Measurements from ENCODE around the gene PDE9A.

The PDE9A gene

GRCh38 chr21:42758721-42759593 is 105.5 kb downstream of the PDE9A start:
- no peak for DNase-seq (ENCODE audit: low spot score)

- DNase-seq (ENCODE audit: low spot score): no peak
Observed at GRCh38 chr21:42759594-42759927, 106.1 kb downstream of the PDE9A start.

- no peak for DNase-seq (ENCODE audit: low spot score)
Observed at GRCh38 chr21:42760361-42760950, 107.0 kb downstream of the PDE9A start.

DNA sequence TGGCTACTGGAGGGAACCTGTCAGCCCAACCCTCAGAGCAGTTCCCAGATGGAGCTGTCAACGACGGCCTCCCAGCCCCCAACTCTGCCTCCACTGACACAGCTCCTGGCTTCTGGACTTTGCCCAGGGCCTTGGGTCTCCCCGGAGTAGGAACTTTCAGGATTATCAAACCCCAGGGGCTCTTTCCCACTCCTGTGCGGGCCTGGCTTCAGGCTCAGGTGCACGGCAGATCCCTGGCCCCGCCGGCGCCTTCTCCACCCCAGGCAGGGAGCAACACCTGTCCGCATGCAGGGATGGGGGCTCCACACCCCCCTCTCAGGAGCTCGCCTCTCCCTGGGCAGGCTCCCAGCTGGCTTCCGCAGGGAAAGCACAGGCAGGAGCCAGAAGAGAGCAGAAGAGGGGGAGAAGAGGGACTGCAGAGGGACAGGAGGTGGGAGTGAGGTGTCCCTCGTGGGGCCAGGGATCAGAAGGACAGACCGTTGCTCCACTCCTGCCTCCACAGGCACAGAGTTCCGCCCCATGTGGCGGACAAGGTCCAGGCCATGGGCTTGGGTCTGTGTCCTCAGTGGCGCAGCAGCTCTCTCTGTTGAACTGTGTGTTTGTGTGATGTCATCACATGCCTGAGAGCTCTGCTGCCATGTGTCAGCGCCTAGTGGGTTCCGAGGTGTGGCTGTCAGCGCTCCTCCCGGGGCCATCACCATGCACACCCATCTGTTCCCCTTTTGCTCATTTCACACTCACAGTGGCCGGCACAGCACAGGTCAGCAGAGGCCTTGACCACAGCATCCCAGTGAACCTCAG is 107.7 kb downstream of the PDE9A start:
- no peak for DNase-seq (ENCODE audit: low spot score)

GRCh38 chr21:42761776-42762335 is 108.4 kb downstream of the PDE9A start:
- DNase-seq (ENCODE audit: low spot score): no peak

- DNase-seq (ENCODE audit: low spot score): no peak
Observed at GRCh38 chr21:42763581-42764442, 110.4 kb downstream of the PDE9A start.

- DNase-seq (ENCODE audit: low spot score): no peak
Observed at GRCh38 chr21:42764443-42764760, 111.0 kb downstream of the PDE9A start.

GRCh38 chr21:42764883-42765282 is 111.5 kb downstream of the PDE9A start:
- no peak for DNase-seq (ENCODE audit: low spot score)

GRCh38 chr21:42765656-42766055 is 112.2 kb downstream of the PDE9A start:
- DNase-seq (ENCODE audit: low spot score): no peak

DNA sequence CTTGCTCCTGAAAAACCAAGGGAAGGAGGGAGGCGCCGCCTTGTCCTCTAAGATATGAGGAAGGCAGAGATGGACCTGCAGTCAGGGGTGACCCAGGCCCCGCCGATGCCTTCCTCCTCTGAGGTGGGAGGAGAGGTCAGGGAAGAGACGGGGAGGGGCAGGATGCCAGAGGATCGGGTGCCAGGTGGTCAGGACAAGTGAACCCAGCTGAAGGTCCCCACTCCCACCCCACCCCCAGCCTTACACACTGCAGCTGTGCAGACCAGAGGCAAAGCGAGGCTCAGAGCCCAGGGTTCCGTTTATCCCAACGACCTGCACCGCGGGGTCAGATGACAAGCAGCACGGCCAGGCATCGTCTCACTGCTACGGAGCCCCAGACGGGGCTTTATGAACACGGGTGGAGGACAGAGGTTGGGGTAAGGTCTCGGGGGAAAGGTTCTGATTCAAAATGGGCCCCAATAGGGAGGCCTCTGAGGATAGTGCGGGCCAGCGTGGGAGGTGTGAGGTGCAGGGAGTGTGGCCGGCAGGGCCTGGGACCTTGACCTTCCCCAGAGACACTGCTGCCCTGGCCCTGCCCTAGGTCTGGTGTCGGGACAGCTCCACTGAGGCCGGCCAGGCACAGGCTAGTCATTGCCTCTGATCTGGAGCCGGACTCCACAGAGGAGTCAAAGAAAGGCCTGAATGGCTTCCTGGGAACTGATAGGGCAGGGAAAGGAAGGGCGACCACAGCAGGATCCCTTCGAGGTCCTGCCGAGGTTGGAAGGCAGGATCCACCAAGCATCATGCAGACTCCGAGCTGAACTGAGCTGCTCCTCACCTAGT is 113.5 kb downstream of the PDE9A start:
- no peak for DNase-seq (ENCODE audit: low spot score)

DNA sequence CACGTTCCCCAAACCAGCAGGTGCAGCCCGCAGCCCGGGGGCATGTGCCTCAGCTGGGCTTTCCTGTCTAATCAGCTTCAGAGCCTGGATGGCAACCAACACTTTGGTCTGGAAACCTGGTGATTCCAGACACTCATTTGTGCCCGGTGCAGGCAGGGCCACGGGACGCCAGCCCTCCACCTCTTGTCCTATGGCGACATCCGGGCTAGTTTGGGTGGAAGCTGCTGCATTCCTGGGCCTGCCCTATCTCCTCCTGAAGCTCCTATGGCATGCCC is 114.1 kb downstream of the PDE9A start:
- no peak for DNase-seq (ENCODE audit: low spot score)

DNA sequence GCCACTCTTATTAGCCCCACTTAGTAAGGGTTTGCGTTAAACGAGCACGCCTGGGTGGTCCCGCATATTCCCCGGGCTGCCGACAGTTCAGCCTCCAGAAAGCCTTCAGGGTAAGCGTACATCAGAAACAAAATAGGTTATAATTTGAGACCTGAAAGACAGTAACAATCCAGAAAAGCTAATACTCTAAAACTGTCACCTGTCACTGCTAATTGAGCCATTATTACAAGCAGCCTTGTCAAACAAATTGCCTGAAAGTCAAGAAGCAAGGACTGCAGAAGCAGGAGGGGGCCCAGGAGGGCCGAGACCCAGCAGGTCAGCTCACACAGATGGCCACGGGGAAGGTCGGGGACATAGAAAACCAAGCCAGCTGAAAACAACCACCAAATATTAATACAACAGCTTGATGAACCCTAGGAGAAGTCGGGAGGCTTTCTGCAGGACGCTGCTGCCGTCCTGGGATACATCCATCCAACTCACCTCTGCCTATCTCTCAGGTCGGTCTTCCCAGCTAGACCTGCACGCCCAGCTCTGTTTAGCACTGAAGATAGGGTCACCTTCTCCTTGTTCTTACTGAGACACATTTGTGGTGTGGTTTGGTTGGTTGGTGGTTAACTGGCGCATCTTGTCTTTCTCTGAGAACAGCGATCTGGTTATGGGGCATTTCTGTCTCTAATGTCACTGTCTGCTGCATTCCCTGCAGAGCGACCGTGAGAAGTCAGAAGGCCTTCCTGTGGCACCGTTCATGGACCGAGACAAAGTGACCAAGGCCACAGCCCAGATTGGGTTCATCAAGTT is 115.1 kb downstream of the PDE9A start:
- no peak for DNase-seq (ENCODE audit: low spot score)

GRCh38 chr21:42769183-42769819 is 115.9 kb downstream of the PDE9A start:
- no peak for DNase-seq (ENCODE audit: low spot score)

DNA sequence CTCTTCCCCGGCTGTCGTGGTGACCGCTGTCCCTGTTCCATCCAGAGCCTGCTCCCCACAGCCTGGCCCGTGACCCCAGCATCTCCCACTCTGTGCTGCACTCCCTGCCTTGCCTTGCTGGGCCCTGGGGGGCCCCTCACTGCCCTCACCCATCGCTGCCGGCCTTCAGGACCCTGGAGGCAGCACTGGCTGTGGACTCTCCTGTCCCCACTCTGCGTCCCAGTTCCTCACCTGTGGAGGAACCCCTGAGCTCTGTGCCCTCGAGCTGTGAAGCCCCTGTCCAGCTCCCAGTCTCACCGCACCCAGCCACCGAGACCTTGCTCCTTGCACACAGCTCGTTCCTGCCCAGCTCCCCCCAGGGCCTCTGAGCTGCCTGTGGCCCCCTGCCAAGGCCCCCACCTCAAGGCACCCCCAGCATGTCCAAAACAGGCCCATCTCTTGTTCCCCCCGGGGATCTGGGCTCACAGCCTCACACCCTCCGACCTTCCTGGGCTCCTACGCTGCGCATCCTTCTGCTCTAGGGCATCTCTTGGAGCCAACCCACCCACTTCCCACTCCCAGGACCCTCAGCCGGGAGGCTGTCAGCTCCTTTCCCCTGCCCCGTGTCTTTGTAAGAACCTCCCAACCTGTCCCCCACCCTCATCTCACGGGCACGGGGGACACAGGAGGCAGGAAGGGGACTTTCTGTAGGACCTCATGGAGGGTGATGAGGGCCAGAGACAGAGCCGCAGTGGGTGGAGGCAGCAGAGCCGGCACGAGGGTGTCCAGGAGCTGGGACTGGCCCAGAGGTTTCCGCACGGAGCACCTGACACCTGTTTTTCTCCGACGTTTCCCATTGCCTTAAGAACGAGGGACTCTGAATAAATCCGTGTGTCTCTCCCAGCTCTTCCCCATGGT is 116.6 kb downstream of the PDE9A start:
- no peak for DNase-seq (ENCODE audit: low spot score)

DNA sequence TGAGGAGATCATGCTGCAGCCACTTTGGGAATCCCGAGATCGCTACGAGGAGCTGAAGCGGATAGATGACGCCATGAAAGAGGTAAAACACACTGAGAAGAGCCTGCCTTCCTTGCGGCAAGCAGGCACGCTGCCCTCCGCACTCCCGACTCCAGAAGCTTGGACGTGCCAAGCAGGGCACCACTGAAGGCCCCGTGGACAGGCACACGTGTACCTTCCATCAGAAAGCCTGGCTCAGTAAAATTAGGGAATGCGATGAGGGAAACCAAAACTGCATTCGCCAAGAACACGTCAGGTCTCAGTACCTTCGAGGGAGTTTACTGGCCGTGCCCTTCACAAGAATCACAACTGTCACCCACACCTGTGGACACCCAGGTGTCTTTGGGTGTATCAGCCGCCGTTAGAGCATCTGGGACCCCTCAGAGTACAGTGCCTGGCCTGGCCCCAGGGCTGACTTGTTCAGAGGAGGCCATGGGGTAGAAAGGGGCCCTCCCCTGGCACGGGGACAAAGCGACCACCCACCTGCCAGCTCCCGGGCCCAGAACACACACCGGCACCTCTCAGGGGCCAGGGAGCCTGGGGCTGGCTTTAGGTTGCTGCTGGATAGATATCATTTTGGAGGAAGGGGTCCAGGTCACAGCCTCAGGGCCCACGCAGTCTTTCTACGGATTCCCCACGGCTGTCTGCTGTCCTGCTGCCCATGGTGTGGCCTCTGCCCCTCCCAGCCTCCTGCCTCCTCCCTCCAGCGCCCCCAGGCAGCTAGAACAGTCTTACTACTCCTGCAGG is 117.5 kb downstream of the PDE9A start:
- DNase-seq (ENCODE audit: low spot score): no peak

GRCh38 chr21:42771503-42771805 is 118.0 kb downstream of the PDE9A start:
- no peak for DNase-seq (ENCODE audit: low spot score)

DNA sequence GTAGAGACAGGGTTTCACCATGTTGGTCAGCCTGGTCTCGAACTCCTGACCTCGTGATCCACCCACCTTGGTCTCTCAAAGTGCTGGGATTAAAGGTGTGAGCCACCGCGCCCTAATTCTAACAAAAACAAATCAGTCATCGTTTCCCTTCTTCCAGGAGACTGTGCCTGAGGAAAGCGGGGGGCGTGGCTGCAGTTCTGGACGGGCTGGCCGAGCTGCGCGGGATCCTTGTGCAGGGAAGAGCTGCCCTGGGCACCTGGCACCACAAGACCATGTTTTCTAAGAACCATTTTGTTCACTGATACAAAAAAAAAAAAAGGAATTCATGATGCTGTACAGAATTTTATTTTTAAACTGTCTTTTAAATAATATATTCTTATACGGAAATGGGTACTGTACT is 121.7 kb downstream of the PDE9A start:
- DNase-seq (ENCODE audit: low spot score): no peak

GRCh38 chr21:42775891-42776290 is 122.5 kb downstream of the PDE9A start:
- DNase-seq (ENCODE audit: low spot score): no peak

All from CD4-positive, alpha-beta T cell treated with Interleukin-15 for 4 hours (primary cell).